ENCODE data around the gene F2. TPM values are rescaled to one million over a fixed set of nuclear protein-coding genes. Genes with fewer than 3 reads are reported as not detected.

Gene F2
- total RNA-seq = under 0.01 and 0.07 TPM in 2 replicates

GRCh38 chr11:46719048-46719542, at the start of gene F2:
F2 (plus strand) TSS chr11:46719213; CDS start chr11:46719236, 23 bp downstream.

DNA sequence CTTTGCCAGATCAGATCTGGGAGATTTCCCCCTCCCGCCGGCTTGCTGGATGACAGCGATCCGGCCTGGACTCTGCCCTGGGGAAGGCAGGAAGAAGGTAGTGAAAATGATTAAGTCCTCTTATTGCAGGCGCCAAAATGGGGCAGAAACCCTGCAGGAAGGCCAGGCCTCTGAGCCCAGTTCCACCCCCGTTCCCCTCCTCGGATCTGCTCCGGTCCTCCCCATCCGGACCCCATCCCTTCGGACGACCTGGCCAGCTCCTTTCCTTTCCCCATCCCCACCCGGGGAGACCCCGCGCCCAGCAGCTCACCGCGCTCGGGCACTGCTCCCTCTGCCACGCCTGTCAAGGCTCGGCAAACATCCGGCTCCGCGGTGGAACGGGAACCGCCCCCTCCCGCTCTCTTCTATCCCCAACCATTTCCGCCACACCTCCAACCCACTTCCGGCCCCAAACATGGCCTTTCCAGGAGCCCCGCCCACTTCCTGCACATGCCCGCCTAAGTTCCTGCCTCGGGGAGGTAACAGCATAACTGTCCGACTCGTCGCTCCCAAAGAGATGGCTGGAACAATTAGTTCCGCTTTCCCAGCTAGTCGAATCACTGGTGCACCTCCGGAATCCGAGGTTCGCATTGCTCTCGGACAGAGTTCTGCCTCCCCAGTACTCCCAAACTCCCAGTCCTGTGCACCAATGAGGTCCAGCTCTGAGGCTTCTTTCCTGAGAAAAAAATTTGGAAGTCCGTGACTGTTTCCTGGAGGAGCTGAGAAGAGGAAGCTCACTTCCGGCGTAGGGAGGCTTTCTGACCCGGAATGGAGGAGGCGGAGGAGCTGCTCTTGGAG, 18.6 kb upstream of the F2 start, which contains the start of the genes ARHGAP1 and ZNF408:
Gene ARHGAP1, minus strand, starts transcription at position 379 of the 837 bp plus-strand sequence. CDS start 4,512 bp downstream, outside the sequence.
Gene ZNF408, plus strand, starts transcription at position 791 of the 837 bp plus-strand sequence. Its CDS starts 17 bp downstream, at position 808.

Other genes with a start within 250 kb of the F2 start
- 10.6 and 25.9 TPM in 2 replicates for gene AMBRA1, start 125.2 kb upstream of the F2 start, total RNA-seq
- 9.6 and 14.0 TPM in 2 replicates for gene HARBI1, start 102.0 kb upstream of the F2 start, total RNA-seq
- 54.7 and 75.3 TPM in 2 replicates for gene ATG13, start 101.7 kb upstream of the F2 start, total RNA-seq
- gene ARHGAP1, start 18.6 kb upstream of the F2 start, total RNA-seq = 17.4 and 49.9 TPM in 2 replicates
- 11.3 and 13.5 TPM in 2 replicates for gene ZNF408, start 18.2 kb upstream of the F2 start, total RNA-seq
- gene CKAP5, start 127.1 kb downstream of the F2 start, total RNA-seq = 62.5 and 102 TPM in 2 replicates
- 3.1 and 21.6 TPM in 2 replicates for gene LRP4, start 199.3 kb downstream of the F2 start, total RNA-seq
- 5.1 and 15.7 TPM in 2 replicates for gene CSTPP1, start 217.5 kb downstream of the F2 start, total RNA-seq